Tibial nerve (tissue), 4 donors: Measurements from ENCODE around the gene TEAD2.

Experiments used
- CTCF ChIP-seq, 5 experiments: fragments of 200-600 bp in 3 of 5; fragments of 450-650 bp in 2 of 5; sonication (generic) in 3 of 5; IDR thresholded peaks; one replicate each; pipeline ENCODE4 v1.5.1; 2016 to 2019; ENCODE audit warnings: antibody characterized with exemption in 5 of 5, mild to moderate bottlenecking in 3 of 5, moderate library complexity in 2 of 5
- EP300 ChIP-seq, 2 donors: sonication (generic); formaldehyde crosslinking; IDR thresholded peaks; one replicate each; pipeline ENCODE4 v1.6.1; 2017; ENCODE audit warnings: antibody characterized with exemption in 2 of 2, mild to moderate bottlenecking in 1 of 2

DNA sequence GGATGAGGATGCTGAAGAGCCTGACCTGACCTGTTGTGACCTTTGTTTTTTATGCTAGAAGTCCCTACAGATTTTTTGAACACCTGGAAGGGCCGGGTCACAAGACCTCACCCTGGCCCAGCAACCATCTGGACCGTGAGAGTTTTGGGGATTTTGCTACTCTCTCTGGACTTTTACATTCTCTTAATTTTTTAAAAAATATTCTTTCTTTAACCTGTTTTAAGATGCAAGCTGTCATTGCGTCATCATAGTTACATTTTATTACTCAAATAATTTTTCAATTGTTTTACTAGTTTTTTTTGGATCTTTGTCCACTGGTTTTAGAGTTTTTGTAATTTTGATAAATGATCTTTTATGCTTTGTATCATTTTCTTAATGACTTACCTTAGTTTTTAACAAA lies 9.0 kb upstream of the TEAD2 start:
- TF ChIP-seq EP300 (IDR thresholded peaks at IDR 0.05) = no peak
- no peak for TF ChIP-seq CTCF (IDR thresholded peaks at IDR 0.05)
